CD4-positive, alpha-beta T cell treated with Interleukin-12 subunit alpha and Interleukin-12 subunit beta, for 1 hour (primary cell): ENCODE results near the gene FBXO31.
"Not testable (repeated sequence)": the region's sequence is repeated elsewhere in the genome, so short reads cannot be mapped to it uniquely, and the experiment has no call there.

Source experiments
- DNase-seq: peaks from one replicate; pipeline ENCODE4 v3.0.0-alpha.2; 2020

Gene FBXO31

DNA sequence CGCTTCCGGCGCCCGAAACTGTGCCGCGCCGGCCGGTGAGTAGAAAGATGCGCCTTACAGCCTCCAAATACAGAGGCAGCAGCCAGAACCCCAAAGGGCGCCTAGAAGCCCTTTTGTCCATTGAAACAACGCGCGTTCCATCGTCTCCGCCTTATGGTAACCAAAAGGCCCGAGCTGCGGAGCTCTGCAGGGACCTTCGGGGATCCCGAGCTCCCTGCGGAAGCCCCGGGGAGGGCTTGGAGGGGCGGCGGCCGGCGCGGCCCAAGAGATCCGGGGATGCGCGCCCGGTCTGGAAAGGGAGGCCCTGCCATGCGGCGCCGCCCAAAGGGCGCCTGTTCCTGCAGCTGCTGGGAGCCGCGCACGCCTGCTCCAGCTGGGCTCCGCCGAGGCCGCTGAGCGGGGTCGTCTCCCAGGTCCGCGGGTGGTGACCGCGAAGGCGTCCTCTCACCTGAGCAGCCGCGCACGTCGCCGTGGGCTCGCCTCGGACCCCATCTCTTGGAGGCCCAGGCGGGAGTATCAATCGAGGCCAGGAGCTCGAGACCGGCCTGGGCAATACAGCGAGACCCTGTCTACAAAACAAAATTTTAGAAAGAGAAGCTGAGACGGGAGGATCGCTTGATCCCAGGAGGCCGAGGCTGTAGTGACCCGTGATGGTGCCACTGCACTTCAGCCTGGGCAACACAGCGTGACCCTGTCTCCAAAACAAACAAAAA, 742 bp upstream of the FBXO31 start:
- no peak for DNase-seq

GRCh38 chr16:87382023-87382785, 1.4 kb downstream of the FBXO31 start:
- DNase-seq, result no peak

- no peak for DNase-seq
These were observed 2.7 kb downstream of the FBXO31 start for GRCh38 chr16:87380881-87381280.

- no peak for DNase-seq
These were observed 3.2 kb downstream of the FBXO31 start for GRCh38 chr16:87380403-87380802.

DNA sequence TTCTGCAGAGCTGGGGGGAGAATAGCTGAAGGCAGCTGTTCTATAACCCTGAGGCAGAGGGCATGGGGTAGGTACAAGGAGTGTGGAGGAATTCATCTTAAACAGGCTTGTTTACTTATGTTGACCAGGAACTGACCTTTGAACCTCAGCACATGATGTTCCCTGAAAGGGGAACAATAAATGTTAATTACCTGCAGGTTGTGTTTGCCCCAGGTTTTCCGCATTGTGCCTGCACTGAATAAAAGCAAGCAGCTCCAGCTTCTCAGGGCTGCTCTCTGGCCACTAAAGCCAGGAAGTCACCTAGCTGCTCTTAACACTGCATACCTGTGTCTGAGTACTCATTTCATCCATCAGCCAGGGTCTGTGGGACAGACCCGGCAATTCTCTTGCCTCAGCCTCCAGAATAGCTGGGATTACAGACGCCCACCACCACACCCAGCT, 4.2 kb downstream of the FBXO31 start:
- not testable (repeated sequence) for DNase-seq

DNA sequence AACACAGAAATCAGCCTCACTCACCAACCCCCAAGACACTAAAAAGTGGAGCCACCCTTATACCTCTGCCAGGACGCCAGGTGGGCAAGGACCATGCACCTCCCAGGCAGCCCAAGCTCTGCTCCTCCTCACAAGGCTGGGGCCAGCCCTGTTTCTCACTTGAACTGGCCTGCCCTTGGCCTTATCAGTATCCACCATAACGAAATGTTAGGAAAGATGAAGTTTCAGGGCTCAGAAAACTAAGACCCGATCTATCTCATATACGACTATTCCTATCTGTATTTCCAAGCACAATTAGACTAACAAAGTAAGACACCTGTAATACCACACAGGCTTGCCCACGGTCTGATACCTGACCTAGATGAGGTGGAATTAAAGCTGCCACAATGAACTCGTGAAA, 6.9 kb downstream of the FBXO31 start:
- no peak for DNase-seq

DNA sequence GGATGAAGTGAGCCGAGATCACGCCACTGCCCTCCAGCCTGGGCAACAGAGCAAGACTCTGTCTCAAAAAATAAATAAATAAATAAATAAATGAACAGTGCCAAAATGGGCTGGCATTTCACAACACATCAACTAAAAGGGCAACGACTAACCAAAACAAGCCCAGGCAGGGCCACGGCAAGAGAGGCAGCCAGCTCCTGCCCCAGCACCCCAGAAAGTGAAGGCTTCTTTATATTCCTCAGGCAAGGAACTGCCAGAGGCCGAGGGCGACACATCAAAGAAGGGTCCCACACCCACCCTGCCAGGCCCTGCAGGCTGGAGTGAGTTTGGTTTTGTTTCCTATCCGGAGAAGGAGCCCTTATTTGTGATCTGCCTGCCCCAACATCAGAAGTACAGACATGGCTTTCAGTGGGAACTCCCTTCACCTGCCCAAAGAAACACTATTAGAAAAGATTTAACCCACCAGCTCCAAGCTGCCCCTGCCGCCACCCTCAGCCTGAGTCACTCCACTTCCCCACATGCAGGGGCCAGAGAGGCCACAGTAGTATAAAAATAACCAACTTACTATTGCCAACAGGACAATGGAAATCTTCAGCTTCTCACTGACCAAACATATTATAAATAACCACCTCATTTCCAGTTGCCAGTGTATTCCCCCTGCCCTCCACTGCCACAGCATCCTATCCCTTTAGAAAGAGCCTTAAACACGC, 8.0 kb downstream of the FBXO31 start:
- DNase-seq, result no peak

- DNase-seq, result no peak
These were observed 9.3 kb downstream of the FBXO31 start for GRCh38 chr16:87374313-87374712.

GRCh38 chr16:87372305-87372704, 11.3 kb downstream of the FBXO31 start:
- no peak for DNase-seq

DNA sequence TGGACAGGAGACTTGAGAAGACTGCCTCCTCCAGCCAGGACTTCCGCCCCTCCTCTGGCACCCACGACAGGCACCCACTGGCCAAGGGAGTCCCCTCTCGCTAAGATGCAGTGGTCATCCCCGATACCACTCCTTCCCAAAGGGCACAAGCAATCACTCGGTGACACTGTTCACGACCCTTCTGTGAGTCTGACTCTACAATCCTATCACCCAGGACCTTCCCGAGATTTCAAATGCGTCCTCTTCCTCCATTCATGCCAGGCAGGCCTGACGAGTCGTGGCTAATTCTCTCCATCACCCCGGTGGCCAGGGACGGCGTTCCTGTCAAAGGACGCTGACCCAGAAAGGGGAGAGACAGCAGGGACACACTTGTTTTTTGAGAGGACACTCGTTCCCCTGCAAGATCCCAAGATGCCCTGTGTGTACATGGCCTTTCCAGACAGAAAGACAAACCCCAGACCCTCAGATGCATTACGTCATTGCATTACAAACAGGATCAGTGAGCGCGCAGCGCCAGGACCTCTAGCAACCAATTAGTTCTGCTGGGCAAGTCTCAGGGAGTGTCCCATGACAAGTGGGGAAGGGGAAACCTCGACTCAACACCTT, 12.2 kb downstream of the FBXO31 start:
- DNase-seq, result no peak

- no peak for DNase-seq
These were observed 13.5 kb downstream of the FBXO31 start for GRCh38 chr16:87369796-87370719.

DNA sequence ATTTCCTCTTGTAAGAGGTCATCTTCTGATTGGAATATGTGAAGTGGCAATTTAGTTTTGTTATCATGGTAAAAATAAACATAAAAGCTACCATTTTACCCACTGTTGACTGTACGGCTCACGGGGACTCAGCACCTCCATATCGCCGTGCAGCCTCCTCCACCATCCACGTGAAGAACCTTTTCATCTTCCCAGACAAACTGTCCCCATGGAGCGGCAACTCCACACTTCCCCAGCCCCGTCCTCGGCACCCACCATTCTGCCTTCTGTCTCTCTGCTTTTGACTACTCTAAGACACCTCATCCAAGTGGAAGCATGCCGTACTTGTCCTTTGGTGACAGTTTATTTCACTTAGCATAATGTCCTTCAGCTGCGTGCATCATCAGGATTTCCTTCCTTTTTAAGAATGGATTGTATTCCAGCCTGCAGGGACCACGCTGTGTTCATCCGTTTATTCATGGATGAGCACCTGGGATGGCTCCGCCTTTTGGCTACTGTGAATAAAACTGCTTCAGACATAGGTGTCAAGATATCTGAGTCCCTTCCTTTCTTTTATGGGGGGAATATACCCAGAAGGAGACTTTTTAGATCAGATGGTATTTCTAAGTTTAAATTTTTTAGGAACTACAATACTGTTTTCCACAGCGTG, 14.3 kb downstream of the FBXO31 start:
- DNase-seq, result no peak

- DNase-seq, result no peak
These were observed 15.4 kb downstream of the FBXO31 start for GRCh38 chr16:87368029-87368770.

- DNase-seq, result no peak
These were observed 16.0 kb downstream of the FBXO31 start for GRCh38 chr16:87367529-87367928.

DNA sequence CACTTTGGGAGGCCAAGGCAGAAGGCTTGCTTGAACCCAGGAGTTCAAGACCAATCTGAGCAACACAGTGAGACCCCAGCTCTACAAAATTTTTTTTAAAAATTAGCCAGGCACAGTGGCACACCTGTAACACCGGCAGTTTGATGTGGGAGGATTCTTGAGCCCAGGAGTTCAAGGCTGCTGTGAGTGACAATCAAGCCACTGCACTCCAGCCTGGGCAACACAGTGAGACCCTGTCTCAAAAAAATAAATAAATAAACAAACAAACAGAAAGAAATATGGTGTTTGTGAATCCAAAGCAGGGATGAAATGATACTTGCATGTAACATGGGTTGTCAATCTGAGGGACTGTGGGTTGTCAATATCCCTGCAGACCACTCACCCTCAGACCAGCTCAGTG, 16.6 kb downstream of the FBXO31 start:
- no peak for DNase-seq

- no peak for DNase-seq
These were observed 17.3 kb downstream of the FBXO31 start for GRCh38 chr16:87366288-87366687.

DNA sequence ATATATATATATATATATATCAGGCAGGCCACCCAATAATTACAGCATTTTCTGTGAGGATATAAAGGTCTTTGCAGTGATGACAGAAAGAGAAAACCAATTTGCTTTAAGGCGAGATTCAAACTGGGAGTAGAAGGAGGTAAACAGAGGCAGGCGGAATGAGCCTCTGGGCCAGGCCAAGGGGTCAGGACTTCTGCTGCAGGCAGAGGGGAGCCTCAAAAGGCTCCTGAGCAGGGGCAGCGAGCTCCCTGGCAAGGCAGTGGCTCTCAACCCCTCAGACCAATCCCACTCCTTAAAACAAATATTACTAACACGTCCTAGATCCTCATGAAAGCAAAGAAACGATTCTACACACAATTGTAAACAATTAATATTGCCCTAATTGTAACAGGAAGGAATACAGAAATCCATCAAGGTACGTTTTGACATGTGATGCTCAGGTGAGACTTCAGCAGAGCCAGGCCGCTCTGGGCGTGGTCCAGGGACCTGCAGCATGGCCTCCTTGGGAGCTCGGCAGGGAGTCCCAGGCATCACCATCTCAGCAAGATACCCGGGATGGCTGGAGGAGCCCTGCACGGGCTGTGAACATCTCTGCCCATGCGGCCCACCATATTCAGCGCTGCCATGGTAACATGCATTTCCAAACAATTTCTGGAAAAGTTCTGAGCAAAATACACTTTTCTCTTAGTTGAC, 18.4 kb downstream of the FBXO31 start:
- no peak for DNase-seq

GRCh38 chr16:87363771-87364455, 19.7 kb downstream of the FBXO31 start:
- DNase-seq, result no peak

GRCh38 chr16:87362828-87363559, 20.6 kb downstream of the FBXO31 start:
- DNase-seq, result not testable (repeated sequence)
